HEK293T (cell line): ENCODE measurements around the gene TRIM17.

Source experiments
- BHLHE40 ChIP-seq: fragments of 450-650 bp; IDR thresholded peaks from 2 replicates; pipeline ENCODE4 v1.6.1; 2016; ENCODE audit warnings: mild to moderate bottlenecking, moderate library complexity, borderline replicate concordance
- ELF4 ChIP-seq: fragments of 450-650 bp; IDR thresholded peaks from 2 replicates; pipeline ENCODE4 v1.6.1; 2017; ENCODE audit warnings: antibody characterized with exemption
- FOXK2 ChIP-seq: fragments of 450-650 bp; IDR thresholded peaks from 2 replicates; pipeline ENCODE4 v1.6.1; 2016; ENCODE audit warnings: mild to moderate bottlenecking
- FOXM1 ChIP-seq: fragments of 450-650 bp; IDR thresholded peaks from 2 replicates; pipeline ENCODE4 v1.6.1; 2017; ENCODE audit warnings: mild to moderate bottlenecking, borderline replicate concordance
- HDGF ChIP-seq: fragments of 450-650 bp; IDR thresholded peaks from 2 replicates; pipeline ENCODE4 v1.6.1; 2017; ENCODE audit warnings: antibody characterized with exemption, borderline replicate concordance
- LEF1 ChIP-seq: fragments of 450-650 bp; IDR thresholded peaks from 2 replicates; pipeline ENCODE4 v1.6.1; 2017; ENCODE audit warnings: mild to moderate bottlenecking, borderline replicate concordance
- NFRKB ChIP-seq: fragments of 450-650 bp; IDR thresholded peaks from 2 replicates; pipeline ENCODE4 v1.6.1; 2016; ENCODE audit warnings: mild to moderate bottlenecking, moderate library complexity
- SP1 ChIP-seq: fragments of 450-650 bp; IDR thresholded peaks from 2 replicates; pipeline ENCODE4 v1.6.1; 2017
- SUZ12 ChIP-seq: fragments of 450-650 bp; IDR thresholded peaks from 2 replicates; pipeline ENCODE4 v1.6.1; 2016; ENCODE audit warnings: mild to moderate bottlenecking
- TARDBP ChIP-seq: fragments of 450-650 bp; IDR thresholded peaks from 2 replicates; pipeline ENCODE4 v1.6.1; 2016
- ZNF384 ChIP-seq: fragments of 450-650 bp; IDR thresholded peaks from 2 replicates; pipeline ENCODE4 v1.6.1; 2016
- TF ChIP-seq, protein P1 (sequence below): fragments of 450-650 bp; IDR thresholded peaks from 2 replicates; pipeline ENCODE4 v1.6.1; 2016

- TF ChIP-seq SUZ12 (no peak), LEF1 (no peak), TARDBP (no peak), ELF4 (no peak), FOXM1 (no peak), BHLHE40 (no peak), SP1 (no peak), ZNF384 (no peak), FOXK2 (no peak), NFRKB (no peak), HDGF (no peak)
- TF ChIP-seq, protein P1, sequence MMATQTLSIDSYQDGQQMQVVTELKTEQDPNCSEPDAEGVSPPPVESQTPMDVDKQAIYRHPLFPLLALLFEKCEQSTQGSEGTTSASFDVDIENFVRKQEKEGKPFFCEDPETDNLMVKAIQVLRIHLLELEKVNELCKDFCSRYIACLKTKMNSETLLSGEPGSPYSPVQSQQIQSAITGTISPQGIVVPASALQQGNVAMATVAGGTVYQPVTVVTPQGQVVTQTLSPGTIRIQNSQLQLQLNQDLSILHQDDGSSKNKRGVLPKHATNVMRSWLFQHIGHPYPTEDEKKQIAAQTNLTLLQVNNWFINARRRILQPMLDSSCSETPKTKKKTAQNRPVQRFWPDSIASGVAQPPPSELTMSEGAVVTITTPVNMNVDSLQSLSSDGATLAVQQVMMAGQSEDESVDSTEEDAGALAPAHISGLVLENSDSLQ: no peak
These were observed 13.6 kb upstream of the TRIM17 start for GRCh38 chr1:228430243-228430642.
